Epithelial cell of prostate (primary cell): ENCODE results near the gene NACC1.

Source experiments
- DNase-seq: peaks from one replicate; pipeline ENCODE4 v3.0.0-alpha.2; 2011; ENCODE audit warnings: low read depth, low spot score
- H3K27ac ChIP-seq: fragments of 450-650 bp; 2 replicates; pipeline ENCODE4 v1.5.1; 2017; ENCODE audit warnings: mild to moderate bottlenecking

NACC1 gene

DNA sequence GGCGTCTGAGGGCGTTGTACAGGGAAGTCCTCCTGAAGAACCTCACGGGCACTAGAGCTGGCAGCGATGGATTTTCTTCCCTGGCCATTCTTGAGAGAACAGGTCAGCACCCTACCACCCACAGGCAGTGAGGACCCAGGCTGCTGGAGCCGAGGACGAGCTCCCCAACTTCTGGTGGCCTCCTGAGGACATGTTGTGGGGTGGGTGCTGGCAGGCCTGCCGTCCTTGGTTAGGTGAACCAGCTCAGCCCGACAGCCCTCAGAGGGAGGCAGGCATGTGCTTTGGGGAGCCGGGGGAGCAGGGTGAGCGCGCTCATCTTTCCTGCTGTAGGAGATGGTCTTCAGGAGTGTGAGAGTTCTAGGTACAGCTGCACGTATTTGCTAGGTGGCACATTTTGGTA is 30.8 kb upstream of the NACC1 start:
- no peak for DNase-seq
- H3K27ac ChIP-seq = no peak overlapping the region

DNA sequence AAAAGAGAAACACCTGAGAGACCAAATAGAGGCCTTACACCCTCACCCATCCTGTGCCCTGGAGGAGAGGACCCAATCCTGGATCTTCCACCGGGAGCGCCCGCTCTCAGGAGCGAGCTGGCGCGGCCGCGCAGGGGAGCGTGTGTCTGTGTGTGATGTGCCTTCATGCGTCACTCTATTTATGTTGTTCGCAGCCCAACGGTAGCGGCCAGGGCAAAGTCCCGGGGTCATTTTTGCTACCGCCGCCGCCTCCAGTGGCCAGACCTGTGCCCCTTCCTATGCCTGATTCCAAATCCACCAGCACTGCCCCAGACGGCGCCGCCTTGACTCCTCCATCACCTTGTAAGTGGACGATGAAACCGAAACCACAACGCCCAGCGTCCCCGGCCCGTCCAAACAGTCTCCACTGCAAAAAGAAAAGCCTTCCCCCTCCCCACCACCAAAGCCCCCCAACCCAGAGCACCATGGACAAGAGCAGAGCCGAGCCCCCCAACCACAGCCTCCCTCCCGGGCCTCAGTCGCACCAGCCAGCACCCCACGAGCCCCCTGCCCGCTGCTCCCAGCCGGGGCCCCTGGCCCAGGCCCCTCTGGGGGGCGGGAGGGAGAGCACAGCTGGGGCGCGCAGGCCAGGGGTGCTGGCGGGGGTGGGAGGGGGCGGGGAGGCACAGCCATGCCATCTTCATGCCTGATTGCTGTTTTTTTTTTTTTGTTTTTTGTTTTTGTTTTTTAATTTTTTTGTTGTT is 30.1 kb upstream of the NACC1 start:
- DNase-seq = no peak
- no peak overlapping the region for H3K27ac ChIP-seq

DNA sequence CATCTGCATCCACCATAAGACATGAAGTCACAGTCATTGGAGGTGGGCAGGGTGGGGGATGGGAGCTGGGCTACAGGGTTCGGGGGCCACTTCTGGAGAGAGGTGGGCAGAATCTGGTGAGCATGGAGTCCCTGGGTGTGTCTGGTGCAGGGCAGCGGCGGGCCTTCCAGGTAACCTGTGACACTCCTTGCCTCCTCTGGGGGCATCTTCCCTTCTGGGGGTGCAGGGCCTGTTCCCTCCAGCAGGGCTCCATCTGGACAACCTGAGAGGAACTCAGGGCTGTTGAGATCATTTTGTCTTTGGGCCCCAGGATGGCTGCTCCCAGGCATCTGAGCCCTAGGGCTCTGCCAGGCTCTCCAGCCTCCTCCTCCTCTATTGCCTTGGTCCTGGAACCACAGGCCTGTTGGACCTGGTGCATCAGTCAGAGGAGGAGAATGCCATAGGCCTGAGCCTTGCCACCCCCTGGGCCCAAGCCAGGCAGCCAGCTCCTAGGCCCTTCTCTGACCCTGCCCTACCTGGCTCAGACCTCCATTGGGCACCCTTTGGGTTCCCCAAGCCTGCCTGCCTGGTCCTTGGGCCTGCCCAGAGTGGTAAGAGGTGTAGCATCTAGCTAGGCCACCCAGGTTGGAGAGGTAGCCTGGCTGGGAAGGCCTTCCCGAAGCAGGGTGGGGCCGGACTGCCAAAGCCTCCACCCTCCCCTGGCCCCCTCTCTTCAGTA is 28.8 kb upstream of the NACC1 start:
- DNase-seq = no peak
- no peak overlapping the region for H3K27ac ChIP-seq

DNA sequence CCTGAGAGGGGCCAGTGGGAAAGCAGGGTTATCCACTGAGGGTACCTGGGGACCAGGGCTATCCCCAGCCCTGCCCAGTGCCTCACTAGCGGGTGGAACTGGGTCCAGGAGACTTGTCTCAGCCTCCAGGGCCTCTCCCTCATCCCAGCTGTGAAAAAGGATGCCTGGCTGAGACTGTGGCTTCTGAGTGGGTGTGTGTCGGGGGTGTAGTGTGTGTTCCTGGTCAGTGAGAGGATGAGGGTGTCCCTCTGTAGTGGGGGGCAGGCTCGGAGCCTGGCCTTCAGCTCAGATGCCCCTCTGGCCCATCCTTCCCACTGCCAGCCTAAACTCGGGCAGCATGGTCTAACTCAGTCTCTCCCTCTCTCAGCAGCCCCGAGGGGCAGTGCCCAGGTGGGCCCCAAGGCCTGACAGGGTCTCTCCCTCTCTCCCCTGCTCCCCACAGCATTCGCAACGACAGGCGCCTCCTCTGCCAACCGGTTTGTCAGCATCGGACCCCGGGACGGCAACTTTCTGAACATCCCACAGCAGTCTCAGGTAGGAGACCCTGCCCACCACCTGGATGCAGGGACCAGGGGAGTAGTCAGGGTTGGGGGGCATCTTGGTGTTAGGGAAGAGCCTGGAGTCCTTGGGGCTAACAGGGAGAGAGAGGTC is 28.1 kb upstream of the NACC1 start:
- DNase-seq = no peak
- H3K27ac ChIP-seq = no peak overlapping the region

DNA sequence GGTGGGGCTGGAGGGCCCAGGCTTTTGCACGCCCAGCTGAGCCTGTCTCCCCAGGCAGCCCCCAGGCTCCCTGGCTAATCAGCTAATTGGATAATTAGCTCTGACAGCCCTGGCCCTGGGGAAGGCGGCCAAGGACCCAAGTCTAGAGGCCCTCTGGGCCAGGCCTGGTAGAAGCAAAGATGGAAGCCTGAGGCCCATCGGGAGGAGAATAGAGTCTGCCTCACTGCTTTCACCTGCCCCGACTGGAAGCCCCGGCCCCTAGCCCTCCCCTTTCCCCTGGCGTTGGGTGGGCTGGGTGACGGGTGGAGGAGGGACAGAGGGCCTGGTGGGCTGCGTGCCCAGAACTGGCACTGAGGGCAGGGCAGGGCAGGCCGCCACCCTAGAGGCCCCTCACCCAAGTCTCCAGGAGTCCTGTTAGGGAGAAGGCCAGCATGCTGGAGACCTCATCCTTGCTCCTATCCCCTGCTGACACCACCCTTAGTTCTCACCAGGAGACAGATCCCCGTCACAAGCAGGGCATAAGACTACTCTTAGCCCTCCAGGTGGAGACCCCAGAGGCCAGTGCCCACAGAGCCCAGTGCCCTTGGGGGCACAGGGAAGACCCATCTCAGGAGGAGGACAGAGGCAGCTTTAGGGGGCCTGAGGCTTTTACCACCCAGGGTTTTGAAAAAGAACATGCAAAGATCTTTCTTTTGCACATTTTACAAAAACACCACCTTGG is 27.4 kb upstream of the NACC1 start:
- no peak for DNase-seq
- H3K27ac ChIP-seq = no peak overlapping the region

DNA sequence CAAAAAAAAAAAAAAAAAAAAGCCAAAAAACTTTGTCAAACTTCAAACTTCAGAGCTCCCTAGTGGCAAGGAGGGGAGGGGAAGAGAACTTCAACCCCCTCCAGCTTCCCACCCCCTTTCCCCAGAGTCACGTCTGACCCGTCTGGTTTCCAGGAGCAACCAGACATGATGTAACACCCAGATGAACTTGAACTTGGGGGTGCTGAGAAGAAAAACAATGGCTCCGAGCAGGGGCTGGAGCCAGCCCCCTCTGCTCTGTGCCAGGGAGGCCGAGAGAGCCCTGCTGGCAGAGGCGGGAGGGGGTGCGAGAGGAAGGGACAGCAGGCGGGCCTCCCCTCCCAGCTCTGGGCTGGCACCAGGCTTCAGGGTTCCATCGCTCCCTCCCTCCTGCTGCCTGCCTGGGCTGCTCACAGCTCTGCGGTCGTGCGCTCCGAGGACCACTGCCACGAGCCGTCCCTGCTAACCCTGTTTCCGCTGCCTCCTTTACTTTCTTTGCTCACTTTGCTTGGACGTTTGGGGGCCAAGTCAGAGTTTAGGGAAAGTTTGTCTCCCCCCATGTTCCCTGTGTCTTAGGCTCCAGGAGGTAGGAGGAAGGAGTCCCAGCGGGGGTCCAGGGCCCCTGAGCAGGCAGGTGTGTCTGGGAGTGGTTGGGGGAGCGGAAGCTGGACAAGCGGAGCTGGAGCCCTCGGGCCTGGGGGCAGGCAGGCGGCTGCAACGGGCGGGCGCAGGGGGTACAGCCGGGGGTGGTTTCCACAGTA is 26.5 kb upstream of the NACC1 start:
- H3K27ac ChIP-seq = no peak overlapping the region
- DNase-seq = no peak

DNA sequence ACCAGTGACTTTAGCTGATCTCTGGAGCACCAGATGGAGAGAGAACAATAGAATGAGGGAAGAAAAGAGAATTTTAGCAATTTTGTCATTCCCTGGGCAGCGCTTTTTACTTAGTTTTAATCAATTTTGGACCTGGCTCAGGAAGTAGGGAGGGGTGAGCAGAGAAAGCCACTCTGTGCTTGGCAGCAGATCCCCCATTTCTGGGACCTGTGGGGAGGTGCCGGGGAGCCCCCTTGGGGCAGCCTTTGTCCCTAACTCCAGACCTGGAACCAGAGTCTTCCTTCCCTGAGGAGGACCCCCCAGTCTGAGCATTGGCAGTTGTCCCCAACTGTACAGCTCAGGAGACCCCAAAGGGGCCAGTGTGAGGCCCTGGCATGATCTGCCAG is 25.9 kb upstream of the NACC1 start:
- no peak for DNase-seq
- no peak overlapping the region for H3K27ac ChIP-seq

DNA sequence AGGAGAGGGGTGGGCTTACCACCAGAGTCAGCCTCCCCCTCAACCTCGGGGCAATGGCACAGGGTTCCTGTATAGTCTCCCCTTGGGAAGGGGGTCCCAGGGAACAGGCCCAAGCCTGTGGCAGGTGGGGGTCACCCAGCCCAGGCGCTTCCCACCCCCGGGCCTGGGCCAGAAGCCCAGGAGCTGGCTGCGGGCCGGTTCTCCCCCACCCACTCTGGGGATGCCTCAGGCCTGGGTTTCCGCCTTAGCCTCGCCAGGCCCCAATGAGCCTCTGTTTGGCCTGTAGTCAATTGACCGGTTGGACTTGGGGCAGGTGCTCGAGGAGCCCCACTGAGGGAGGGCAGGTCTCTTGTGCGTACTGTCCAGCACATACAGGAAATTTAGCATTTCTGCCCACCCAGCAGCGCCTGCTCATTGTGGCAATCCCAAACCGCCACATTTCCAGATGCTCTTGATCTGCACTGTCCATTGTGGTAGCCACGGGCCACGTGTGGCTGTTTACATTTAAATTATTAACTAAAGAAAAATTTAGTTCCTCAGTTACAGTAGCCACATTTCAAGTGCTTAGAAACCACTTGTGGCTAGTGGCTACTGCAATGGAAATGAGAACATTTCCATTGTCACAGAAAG is 25.3 kb upstream of the NACC1 start:
- no peak overlapping the region for H3K27ac ChIP-seq
- DNase-seq = no peak

DNA sequence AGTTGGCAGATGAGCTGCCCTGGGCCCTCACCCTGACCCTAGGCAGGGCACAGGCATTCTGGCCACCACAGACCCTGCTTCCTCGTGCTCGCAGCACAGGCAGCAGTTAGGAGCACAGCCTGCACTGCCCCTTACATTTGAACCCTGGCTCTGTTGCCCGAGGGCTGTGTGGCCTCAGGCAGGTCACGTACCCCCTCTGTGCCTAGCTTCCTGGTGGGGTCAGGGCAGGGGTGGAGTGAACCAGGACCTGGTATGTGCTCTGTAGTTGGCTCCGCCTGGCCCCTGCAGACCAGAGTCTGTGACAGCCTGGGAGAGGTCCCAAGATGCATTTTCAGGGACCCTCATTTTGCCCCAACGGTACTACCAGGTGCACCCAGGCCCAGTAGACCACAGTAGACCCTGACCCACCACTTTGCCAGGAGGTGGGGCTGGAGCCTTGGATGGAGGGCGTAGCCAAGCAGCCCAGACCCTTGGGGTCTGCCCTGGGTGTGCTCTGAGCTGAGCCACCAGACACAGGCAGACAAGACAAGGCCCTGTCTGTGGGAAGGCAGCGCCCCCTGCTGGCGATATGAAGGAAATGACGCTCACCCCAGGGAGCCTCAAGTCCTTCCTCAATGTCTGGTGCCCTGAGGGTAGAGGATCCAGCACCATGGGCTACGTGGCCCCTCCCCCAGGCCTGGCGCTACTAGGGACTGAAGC is 24.5 kb upstream of the NACC1 start:
- H3K27ac ChIP-seq = no peak overlapping the region
- peak; percentile 24 for DNase-seq

DNA sequence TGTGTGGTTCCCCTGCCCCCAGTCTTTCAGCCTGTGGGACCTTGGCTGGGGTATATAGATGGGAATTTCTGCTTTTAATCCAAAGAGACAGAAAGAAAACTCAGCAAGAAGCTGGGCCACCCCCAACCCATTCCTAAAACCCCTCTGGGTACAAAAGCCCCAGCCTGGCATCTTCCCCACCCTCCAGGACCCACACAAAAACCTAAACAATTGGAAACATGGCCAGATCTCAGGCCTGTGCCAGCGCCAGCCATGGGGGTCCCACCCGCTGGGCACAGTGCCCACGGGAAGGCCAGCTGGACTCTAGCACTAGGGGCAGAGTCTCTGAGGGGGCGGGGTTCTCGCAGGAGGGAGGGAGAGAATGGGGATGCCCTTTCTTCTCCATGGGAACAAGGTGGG is 24.0 kb upstream of the NACC1 start:
- H3K27ac ChIP-seq = no peak overlapping the region
- no peak for DNase-seq

DNA sequence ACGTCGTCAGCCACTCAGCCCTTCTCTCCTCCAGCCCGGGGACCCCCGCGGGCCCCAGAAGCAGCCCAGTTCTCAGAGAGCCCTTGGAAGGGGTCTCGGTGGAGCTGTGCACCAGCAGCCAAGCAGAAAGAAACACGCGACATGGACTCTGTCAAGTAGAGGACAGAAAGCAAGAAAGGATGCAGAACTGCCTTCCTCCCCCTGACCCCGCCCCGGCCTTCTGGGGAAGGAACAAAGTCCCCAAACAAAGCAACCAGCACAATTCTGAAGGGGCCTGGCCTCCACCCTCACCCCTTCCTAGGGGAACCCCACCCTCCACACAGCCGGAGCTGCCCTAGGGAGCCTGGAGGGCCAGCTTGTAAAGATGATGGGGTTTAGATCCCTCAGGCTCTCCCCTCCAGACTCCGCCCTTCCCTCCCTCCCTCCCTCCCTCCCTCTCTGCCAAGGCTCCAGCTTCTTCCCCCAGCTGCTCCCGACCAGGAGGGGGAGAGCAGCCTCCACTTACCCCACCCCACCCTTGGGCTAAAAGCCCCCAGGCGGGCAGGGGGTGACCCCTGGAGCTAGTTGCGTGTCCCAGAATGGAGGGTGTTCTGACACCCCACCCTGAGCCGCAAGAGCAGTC is 23.2 kb upstream of the NACC1 start:
- no peak for DNase-seq
- no peak overlapping the region for H3K27ac ChIP-seq

DNA sequence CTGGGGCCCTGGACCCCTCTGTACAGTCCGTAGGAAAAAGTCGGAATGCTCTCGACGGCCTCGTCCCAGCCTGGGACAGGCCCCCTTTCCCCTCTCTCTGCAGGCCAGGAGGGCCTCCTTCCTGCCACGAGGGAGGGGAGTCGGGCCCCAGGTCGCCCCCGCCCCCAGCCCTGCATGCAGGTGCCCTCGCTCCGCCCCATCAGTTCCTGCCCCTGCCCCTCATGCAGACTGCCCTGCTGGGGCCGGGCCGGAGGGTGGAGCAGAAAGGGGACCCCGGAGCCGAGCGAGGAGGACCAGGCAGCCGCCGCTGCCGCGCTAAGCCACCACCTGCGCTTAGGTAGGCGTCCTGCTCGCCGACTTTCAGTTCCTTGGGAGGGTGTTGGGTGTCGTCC is 22.7 kb upstream of the NACC1 start:
- no peak for DNase-seq
- H3K27ac ChIP-seq = no peak overlapping the region

DNA sequence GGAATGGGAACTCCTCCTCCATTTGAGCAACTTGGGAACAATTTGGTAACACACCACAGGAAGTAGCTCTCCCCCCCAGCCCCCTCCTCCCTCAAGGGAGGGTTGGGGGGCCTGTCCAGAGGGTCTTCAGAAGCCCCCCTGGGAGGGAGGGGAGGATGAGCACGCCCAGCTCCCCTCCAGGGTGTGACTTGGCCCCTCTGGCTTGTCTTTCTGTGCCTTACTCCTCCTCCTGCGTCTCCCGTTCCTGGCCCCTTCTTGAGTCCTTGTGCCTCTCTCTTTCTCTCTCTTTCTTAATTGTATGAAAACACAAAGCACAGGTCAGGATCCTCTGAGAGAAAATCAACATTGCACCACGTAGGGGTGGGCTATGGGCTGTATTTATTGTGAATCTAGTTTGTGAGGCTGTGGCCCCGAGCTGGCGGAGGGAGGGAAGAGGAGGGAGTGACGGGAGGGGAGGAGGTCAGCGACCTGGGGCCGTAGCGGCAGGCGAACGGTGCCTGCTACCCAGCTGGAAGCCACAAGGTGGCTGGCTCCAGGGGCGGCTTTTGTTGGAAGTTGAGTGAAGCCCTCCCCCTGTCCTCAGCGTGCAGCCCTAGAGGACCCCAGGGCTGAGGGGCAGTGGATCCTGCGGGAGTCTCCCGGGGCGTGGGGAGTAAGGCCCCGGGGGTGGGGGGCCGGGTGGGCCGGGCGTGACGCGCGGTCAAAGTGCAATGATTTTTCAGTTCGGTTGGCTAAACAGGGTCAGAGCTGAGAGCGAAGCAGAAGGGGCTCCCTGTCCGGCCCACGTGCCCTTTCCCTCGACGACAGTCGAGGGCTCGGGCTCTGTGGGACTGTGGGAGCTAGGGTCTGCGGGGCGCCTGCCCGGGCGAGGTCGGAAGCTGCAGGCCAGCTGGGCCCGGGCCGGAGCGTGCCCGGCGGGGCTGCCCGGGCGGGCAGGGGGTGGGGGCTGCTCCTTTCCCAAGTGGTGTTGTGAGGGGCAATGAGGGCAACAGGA is 21.8 kb upstream of the NACC1 start:
- DNase-seq = no peak
- H3K27ac ChIP-seq = no peak overlapping the region

DNA sequence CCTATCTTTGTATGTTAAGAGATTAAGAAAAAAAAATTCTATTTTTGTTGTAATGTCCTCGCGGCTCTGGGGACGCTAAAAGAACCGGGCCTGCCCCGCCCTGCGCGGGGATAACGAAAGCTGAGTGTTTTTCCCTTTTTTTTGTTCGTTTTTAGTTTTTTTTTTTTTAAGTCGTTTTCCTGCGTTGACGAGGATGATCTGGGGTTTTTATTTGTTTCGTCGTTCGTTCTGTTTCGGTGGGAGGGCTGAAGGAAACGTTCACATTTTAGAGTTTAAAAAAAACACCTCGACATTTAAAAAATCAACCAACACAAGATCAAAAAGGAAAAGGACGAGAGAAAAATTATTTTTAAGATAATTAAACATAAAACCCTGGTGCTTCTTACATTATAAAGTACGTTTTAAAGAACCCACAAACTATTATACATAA is 21.0 kb upstream of the NACC1 start:
- no peak overlapping the region for H3K27ac ChIP-seq
- no peak for DNase-seq

DNA sequence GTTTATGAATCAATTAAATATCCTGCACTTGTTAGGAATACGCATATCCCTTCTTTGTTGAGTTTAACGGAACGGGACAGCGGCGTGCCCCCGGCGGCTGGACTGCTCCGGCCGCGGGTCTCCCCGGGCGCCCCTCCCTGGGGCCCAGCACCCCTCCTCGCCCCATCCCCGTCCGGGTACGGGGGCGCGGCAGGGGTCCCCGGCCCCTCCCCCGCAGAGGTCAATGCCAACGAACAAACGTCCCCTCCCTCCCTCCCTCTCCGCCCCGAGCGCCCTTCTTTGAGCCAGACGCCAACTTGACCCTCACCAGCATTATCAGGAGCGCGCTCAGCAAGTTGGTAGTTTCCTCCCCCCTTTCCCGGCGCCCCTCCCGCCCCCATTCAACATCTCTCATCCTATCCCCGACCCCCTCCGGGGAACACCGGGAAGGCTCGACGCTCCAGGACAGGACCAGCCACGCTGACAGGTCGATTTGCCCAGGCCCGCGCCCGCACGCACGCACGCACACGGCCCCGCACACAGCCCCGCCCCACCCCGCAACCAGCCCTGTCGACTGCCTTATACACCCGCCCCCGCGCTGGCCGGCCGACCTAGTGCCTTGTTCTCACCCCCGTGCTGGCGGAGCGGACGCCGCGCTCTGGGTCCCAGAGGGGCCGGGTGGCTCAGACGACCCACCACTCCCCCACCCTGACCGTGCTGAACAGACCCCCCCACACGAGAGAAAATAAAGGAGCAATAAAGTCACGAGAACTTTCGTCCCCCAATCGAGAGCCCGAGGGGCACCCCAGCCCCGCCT is 20.4 kb upstream of the NACC1 start:
- H3K27ac ChIP-seq = no peak overlapping the region
- no peak for DNase-seq

DNA sequence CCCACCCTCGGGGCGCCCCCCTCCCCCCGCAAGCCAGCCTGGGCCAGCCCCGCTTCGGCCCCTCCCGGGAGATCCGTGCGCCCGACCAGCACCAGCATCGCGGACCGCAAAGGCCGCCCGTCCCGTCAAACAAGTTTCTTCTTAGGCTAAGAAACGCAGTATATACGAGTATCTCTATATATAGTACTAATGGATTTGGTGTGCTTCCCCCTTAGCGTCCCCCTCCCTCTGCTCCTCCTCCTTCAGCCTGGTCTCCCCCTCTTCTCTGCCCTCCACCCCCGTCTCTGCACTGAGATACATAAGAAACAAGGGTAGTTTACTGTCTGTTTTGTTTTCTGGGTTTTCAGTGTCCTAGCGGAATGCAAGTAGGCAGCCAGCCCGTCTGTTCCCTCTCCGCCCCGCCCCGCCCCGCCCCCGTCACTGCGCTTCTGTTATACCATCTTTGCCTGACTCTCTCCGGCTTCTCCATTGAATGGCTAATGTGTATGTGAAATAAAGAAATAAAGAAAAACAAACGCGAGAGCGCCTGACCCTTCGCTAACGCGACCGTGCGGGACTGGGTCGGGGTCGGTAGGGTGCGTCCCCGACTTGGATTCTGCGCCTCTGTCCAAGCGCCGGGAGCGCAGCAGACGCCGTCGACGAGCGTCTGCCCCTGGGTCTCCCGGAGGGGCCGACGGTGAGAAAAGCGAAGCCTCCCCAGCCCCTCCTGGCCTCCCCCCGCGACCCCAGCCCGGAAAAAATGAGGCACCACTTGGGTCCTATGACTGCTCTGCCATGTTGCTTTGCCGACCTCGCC is 19.6 kb upstream of the NACC1 start:
- DNase-seq = no peak
- H3K27ac ChIP-seq = no peak overlapping the region
